Left lung (tissue), 10 donors: ENCODE measurements around the gene SOAT2. TPM values are rescaled to one million over a fixed set of nuclear protein-coding genes. Genes with fewer than 3 reads are reported as not detected.

Experiments
- ATAC-seq: fragments of 200-7000 bp; cut with Tn5 transposase; one replicate; pipeline ENCODE4 v1.9.1; 2020; ENCODE audit warnings: moderate library complexity
- DNase-seq, 4 donors: peaks; one replicate each; pipeline ENCODE4 v3.0.0-alpha.2; 2013 to 2020
- H3K27ac ChIP-seq, 2 donors: fragments of 200-600 bp; sonication (generic) in 1 of 2; one replicate each; pipeline versions ENCODE4 v1.5.0 to v1.8.0; 2020 to 2021
- H3K27me3 ChIP-seq, 2 donors: fragments of 200-600 bp; sonication (generic) in 1 of 2; one replicate each; pipeline versions ENCODE4 v1.5.0 to v1.8.0; 2020 to 2021
- H3K36me3 ChIP-seq, 2 donors: fragments of 200-600 bp; sonication (generic) in 1 of 2; one replicate each; pipeline versions ENCODE4 v1.5.0 to v1.8.0; 2020 to 2021
- H3K4me1 ChIP-seq, 2 donors: fragments of 200-600 bp; one replicate each; pipeline ENCODE4 v1.8.0; 2021
- H3K4me3 ChIP-seq, 2 donors: fragments of 200-600 bp; sonication (generic) in 1 of 2; one replicate each; pipeline versions ENCODE4 v1.5.0 to v1.8.0; 2020 to 2021; ENCODE audit warnings: mild to moderate bottlenecking in 1 of 2
- H3K9me3 ChIP-seq, 2 donors: fragments of 200-600 bp; sonication (generic) in 1 of 2; one replicate each; pipeline versions ENCODE4 v1.5.0 to v1.8.0; 2020 to 2021
- intact Hi-C, 2 donors: fragments of 100-400 bp; cut with DNase I; formaldehyde crosslinking; loops; one replicate each; pipeline versions ENCODE4 v1.11.2 to v1.14.2; 2022
- polyA plus RNA-seq, 6 donors: library from polyadenylated mRNA; unstranded; fragments of 120-200 nt; gene quantifications; one replicate each; pipeline ENCODE4 v1.2.1, GENCODE V29; 2013; ENCODE audit not compliant: insufficient read length in 6 of 6
- total RNA-seq, 2 donors: library from RNA; stranded (reverse); fragmentation: NEBNext Ultra II Directional; extraction: Animal tissue kit (Norgen Biotek cat#: 25700); gene quantifications; one replicate each; pipeline ENCODE4 v1.2.1, GENCODE V29; 2021
- TF ChIP-seq, protein P1 (sequence below), 2 donors: fragments of 200-600 bp; sonication (generic) in 1 of 2; IDR thresholded peaks; one replicate each; pipeline versions ENCODE4 v1.5.0 to v1.8.0; 2021; ENCODE audit warnings: antibody characterized with exemption in 2 of 2
- donor health status: DM: no; HTN: yes; CAD: no.
- donor health status: DM: no; HTN: no; CAD: no.

SOAT2 gene
- total and polyA plus RNA-seq, 8 donors: 0.13 to 0.42 (median 0.19) TPM; not detected in 2

DNA sequence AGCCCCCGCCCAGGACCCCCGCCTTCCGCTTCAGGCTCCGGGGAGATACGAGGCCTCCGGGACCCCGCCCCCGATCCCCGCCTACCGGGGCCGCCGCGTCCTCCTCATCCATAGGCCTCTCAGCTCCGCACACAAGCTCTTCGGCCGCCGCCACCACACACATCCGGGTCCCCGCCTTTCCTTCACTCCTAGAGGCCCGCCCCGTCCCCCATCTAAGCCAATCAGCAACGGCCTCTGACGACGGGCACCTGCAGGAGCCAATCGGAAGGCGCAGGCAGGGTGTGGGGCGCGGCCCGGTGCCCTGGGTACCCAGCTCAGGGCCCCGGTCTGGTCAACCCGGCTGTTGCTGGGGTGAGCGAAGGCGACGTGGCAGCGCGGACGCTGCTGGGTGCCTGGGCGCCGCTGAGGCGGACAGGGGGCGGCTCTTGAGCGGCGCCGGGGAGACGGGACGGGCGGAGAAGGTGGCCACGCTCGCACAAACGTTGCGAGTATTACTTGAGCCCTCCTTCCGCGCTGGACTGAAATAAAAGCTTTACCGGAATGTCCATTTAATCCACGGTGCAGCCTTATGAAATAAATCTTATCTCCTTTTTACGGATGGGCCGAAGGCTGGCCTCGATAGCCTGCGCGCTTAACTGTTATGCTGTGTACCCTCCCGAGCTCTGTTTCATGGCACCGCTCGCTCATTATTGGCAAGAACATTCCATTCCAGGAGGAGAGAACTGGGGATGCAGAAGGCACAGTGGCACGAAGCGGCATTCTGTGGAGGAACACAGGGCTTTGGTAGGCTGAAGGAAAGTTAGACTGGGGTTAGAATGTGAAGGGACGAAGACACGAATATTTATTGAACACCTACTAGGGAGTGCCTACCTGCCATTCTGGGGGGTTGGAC lies 23.8 kb upstream of the SOAT2 start, which contains the start of gene SPRYD3:
Gene SPRYD3 (minus strand): TSS at position 165 of the 892 bp plus-strand sequence. CDS start 57 bp downstream, at position 108.
- peak; percentile 97 to 98 (median 97) for DNase-seq
- peaks cover 0 to 25% of the 10 kb centered on the region in 2 donors for H3K36me3 ChIP-seq
- H3K9me3 ChIP-seq: no peaks in the 10 kb centered on the region
- H3K4me1 ChIP-seq: peaks cover 12 to 47% of the 10 kb centered on the region in 2 donors
- TF ChIP-seq, protein P1, sequence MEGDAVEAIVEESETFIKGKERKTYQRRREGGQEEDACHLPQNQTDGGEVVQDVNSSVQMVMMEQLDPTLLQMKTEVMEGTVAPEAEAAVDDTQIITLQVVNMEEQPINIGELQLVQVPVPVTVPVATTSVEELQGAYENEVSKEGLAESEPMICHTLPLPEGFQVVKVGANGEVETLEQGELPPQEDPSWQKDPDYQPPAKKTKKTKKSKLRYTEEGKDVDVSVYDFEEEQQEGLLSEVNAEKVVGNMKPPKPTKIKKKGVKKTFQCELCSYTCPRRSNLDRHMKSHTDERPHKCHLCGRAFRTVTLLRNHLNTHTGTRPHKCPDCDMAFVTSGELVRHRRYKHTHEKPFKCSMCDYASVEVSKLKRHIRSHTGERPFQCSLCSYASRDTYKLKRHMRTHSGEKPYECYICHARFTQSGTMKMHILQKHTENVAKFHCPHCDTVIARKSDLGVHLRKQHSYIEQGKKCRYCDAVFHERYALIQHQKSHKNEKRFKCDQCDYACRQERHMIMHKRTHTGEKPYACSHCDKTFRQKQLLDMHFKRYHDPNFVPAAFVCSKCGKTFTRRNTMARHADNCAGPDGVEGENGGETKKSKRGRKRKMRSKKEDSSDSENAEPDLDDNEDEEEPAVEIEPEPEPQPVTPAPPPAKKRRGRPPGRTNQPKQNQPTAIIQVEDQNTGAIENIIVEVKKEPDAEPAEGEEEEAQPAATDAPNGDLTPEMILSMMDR (IDR thresholded peaks at IDR 0.05): no peak
- no peaks in the 10 kb centered on the region for H3K27me3 ChIP-seq
- intact Hi-C loops: no loop called here
- peak within 1 kb of the TSS; percentile 75 to 78 for H3K4me3 ChIP-seq
- ATAC-seq: peak; percentile 99
- H3K27ac ChIP-seq: peak within 1 kb of the TSS; percentile 94 to 95

DNA sequence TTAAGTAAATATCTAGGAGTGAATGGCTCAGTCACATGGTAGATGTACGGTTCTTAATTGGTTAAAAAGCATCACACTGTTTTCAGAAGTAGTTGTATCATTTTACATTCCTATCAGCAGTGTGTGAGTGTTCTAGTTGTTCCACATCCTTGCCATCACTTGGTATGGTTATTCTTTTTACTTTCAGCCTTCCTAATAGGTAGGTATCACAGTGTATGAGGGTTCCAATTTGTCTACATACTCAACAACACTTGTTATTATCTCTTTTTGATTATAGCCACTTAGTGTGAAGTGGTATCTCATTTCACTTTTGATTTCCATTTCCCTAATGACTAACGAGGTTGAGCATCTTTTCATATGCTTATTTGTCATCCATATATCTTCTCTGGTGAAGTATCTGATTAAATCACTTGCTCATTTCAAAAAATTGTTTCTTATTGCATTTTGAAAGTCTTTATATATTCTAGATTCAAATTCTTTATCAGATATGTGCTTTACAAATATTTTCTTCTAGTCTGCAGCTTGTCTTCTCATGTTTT lies 20.6 kb upstream of the SOAT2 start:
- Histone ChIP-seq H3K27me3 (no peaks in the 10 kb centered on the region), H3K27ac (no peak overlapping the region), H3K4me3 (no peak overlapping the region), H3K9me3 (no peaks in the 10 kb centered on the region), H3K4me1 (peaks cover 12 to 22% of the 10 kb centered on the region in 2 donors), H3K36me3 (no peaks in the 10 kb centered on the region)
- DNase-seq (no peak), ATAC-seq (no peak)
- TF ChIP-seq, protein P1 (IDR thresholded peaks at IDR 0.05): no peak
- intact Hi-C loops: no loop called here

DNA sequence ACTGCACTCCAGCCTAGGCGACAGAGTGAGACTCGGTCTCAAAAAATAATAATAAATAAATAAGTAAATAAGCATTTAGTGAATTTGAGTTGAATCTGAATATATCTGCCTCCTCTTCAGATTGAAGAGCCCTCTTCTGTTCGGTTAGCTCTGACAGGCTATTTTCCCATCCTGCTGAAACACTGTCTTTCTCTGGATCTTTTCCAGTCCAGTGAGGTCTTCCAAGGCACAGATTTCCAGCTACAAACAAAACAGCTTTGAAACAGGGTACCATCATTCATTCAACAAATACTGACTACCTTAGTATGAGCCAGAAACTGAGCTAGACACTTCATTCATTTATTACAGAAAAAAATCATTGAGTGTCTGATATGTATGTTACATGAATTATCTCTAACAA lies 16.9 kb upstream of the SOAT2 start:
- ATAC-seq (no peak), DNase-seq (no peak)
- Histone ChIP-seq H3K9me3 (no peaks in the 10 kb centered on the region), H3K36me3 (no peaks in the 10 kb centered on the region), H3K27me3 (no peaks in the 10 kb centered on the region), H3K27ac (no peak overlapping the region), H3K4me3 (no peak overlapping the region), H3K4me1 (no peaks in the 10 kb centered on the region)
- TF ChIP-seq, protein P1 (IDR thresholded peaks at IDR 0.05): no peak
- intact Hi-C loops: no loop called here

DNA sequence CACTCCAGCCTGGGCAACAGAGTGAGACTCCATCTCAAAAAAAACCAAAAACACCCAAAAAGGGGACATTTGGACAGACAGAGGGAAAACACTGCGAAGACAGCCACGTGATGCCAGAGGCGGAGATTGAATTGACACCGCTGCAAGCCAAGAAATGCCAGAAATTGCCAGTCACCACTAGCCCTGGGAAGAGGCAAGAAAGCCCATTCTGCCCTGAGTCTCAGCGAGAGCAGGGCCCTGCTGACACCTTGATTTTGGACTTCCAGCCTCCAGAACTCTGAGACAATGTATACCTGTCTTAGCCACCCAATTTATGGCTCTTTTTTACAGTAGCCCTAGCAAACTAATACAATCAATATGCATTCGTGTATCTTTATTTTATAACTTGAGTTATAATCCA lies 13.2 kb upstream of the SOAT2 start:
- DNase-seq (no peak), ATAC-seq (no peak)
- intact Hi-C loops: no loop called here
- Histone ChIP-seq H3K4me3 (no peak overlapping the region), H3K27ac (no peak overlapping the region), H3K4me1 (peaks cover 0 to 3% of the 10 kb centered on the region in 2 donors), H3K27me3 (no peaks in the 10 kb centered on the region), H3K9me3 (no peaks in the 10 kb centered on the region), H3K36me3 (no peaks in the 10 kb centered on the region)
- TF ChIP-seq, protein P1 (IDR thresholded peaks at IDR 0.05): no peak

DNA sequence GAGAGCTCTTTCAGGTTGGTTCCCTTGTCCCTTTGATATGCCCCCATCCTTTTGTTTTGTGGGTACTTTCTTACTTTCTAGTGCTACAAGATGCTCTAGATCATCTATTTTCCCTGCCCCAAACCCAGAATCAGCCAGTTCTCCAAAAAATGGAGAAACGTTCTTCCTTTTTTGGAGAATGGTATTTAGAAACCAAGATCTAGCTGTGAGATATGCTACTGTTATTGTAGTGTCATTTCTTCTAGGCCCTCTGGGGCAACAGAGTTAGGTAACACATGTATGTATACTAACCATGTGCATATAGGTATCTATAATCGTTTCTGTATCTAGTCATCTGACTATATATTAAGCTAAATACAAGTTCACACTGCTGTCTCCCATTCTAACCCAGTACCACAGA lies 12.7 kb upstream of the SOAT2 start:
- Histone ChIP-seq H3K4me1 (peaks cover 0 to 3% of the 10 kb centered on the region in 2 donors), H3K9me3 (no peaks in the 10 kb centered on the region), H3K4me3 (no peak overlapping the region), H3K27me3 (no peaks in the 10 kb centered on the region), H3K27ac (no peak overlapping the region), H3K36me3 (no peaks in the 10 kb centered on the region)
- ATAC-seq (no peak), DNase-seq (no peak)
- TF ChIP-seq, protein P1 (IDR thresholded peaks at IDR 0.05): no peak
- intact Hi-C loops: no loop called here
